ENCODE measurements around the gene SLC30A1.

SLC30A1 gene

GRCh38 chr1:211595419-211595818 lies 16.5 kb upstream of the SLC30A1 start:
- no peak overlapping the region for H3K4me3 ChIP-seq (replicated peaks in 1 of 2; ENCODE audit: low read depth in 2 of 2, low read length in 2 of 2)
- no peak for TF ChIP-seq CTCF (IDR thresholded peaks at IDR 0.05; ENCODE audit: low read depth, low read length)
- no peak for DNase-seq (ENCODE audit: low read depth in 2 of 2)

DNA sequence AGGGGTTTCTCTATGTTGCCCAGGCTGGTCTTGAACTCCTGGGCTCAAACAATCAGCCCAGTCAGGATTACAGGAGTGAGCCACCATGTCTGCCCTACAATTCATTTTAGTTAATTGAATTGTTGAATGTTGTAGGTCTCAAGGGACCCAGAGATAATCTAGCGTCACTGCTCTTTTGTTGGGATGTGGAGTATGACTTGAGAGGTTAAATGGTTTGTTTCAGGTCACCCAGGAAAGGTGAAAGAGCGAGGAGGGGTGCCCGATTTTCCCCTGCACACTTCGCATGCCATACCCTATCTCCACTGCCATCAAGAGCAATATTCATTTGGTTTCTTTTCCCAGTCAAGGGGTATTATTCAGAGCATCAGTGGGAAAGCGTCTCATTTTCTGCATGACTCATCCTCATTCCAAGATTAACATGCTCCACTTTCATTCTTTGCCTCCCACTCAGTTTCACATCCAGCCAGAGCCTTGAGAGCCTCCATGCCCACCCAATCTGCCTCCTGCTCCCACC lies 13.1 kb upstream of the SLC30A1 start:
- no peak overlapping the region for H3K4me3 ChIP-seq (replicated peaks in 1 of 2; ENCODE audit: low read depth in 2 of 2, low read length in 2 of 2)
- peak; percentile 80 to 82 for DNase-seq (ENCODE audit: low read depth in 2 of 2)
- TF ChIP-seq CTCF (IDR thresholded peaks at IDR 0.05; ENCODE audit: low read depth, low read length), result no peak

- no peak overlapping the region for H3K4me3 ChIP-seq (replicated peaks in 1 of 2; ENCODE audit: low read depth in 2 of 2, low read length in 2 of 2)
- no peak for TF ChIP-seq CTCF (IDR thresholded peaks at IDR 0.05; ENCODE audit: low read depth, low read length)
- peak; percentile 85 to 87 for DNase-seq (ENCODE audit: low read depth in 2 of 2)
These were observed 11.1 kb upstream of the SLC30A1 start for GRCh38 chr1:211589782-211590721.

DNA sequence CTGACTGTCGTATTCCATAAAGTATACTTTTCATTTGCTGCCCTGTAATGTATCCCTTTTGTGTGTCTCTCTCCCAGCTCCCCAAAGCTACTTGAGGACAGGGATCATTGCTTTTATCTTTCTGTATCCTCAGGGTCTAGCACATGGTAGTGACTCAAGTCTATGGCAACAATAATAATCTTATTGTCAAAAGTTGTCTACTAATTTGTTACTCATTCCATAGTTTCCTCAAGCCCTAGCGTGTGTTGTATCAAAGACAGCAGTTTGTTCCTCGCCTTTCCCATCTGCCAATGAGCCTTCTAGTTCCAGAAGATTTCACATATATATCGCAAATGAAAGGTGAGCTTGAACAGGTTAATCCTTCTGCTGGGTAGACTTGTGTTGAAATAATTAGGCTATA lies 9.8 kb upstream of the SLC30A1 start:
- no peak for DNase-seq (ENCODE audit: low read depth in 2 of 2)
- no peak overlapping the region for H3K4me3 ChIP-seq (replicated peaks in 1 of 2; ENCODE audit: low read depth in 2 of 2, low read length in 2 of 2)
- no peak for TF ChIP-seq CTCF (IDR thresholded peaks at IDR 0.05; ENCODE audit: low read depth, low read length)

DNA sequence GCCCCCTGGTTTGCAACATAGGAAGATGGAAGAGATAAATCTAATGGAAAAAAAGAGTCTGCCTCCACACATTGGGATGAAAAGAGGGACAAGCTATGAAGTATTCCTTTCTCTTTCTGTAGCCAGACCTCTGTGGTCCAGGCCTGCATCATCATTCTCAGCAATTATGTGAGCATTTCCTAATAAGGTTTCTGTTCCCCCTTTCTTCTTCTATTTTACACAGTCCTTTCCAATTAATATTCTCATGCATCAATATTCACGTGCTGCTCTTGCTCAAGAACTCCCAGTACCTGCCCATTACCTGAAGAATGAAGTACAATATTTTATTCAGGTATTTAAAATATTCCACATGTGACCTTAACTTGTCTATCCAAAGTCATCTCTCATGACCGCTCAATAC lies 8.2 kb upstream of the SLC30A1 start:
- no peak overlapping the region for H3K4me3 ChIP-seq (replicated peaks in 1 of 2; ENCODE audit: low read depth in 2 of 2, low read length in 2 of 2)
- DNase-seq (ENCODE audit: low read depth in 2 of 2), result no peak
- no peak for TF ChIP-seq CTCF (IDR thresholded peaks at IDR 0.05; ENCODE audit: low read depth, low read length)

- no peak for TF ChIP-seq CTCF (IDR thresholded peaks at IDR 0.05; ENCODE audit: low read depth, low read length)
These were observed 7.6 kb upstream of the SLC30A1 start for GRCh38 chr1:211586538-211586937.

More at GRCh38 chr1:211586538-211586937, 7.6 kb upstream of the SLC30A1 start:
- no peak overlapping the region for H3K4me3 ChIP-seq (replicated peaks in 1 of 2; ENCODE audit: low read depth in 2 of 2, low read length in 2 of 2)
- no peak for DNase-seq (ENCODE audit: low read depth in 2 of 2)
